B cell (primary cell): ENCODE measurements around the gene ABCA2.

Source experiments
- EZH2 ChIP-seq: IDR thresholded peaks from 2 replicates; pipeline ENCODE4 v1.6.1; 2012; ENCODE audit warnings: borderline replicate concordance, low read depth, mild to moderate bottlenecking, moderate library complexity, low read length; ENCODE audit not compliant: insufficient read depth, poor library complexity, severe bottlenecking
- TF ChIP-seq, protein P1 (sequence below): fragments of 200-600 bp; IDR thresholded peaks from one replicate; pipeline ENCODE4 v1.8.0; 2022; ENCODE audit warnings: antibody characterized with exemption, mild to moderate bottlenecking

DNA sequence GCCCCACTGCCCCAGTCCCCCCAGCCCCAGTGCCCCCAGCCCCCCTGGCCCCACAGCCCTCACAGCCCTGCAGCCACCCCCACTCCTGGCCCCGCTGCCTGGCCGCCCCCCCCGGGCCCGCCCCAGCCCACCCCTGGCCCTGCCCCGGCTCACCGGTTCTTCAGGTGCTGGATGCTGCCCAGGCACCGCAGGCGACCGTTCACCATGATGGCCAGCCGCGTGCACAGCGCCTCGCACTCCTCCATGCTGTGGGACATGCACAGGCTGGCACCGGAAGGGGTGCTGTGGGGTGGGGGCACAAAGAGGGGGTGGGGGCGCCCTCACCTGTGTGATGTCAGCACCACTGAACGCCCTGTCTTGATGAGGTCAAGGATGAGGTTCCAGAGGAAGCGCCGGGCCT is 18.8 kb downstream of the ABCA2 start:
- TF ChIP-seq, protein P1, sequence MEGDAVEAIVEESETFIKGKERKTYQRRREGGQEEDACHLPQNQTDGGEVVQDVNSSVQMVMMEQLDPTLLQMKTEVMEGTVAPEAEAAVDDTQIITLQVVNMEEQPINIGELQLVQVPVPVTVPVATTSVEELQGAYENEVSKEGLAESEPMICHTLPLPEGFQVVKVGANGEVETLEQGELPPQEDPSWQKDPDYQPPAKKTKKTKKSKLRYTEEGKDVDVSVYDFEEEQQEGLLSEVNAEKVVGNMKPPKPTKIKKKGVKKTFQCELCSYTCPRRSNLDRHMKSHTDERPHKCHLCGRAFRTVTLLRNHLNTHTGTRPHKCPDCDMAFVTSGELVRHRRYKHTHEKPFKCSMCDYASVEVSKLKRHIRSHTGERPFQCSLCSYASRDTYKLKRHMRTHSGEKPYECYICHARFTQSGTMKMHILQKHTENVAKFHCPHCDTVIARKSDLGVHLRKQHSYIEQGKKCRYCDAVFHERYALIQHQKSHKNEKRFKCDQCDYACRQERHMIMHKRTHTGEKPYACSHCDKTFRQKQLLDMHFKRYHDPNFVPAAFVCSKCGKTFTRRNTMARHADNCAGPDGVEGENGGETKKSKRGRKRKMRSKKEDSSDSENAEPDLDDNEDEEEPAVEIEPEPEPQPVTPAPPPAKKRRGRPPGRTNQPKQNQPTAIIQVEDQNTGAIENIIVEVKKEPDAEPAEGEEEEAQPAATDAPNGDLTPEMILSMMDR = no peak
- TF ChIP-seq EZH2 = no peak
